Stimulated activated CD4-positive, alpha-beta T cell treated with anti-CD3 and anti-CD28 coated beads, Interleukin-2, amount 100 ng/mL, for 48 hours (primary cell): Measurements from ENCODE around the gene CLEC1A.
A peak's percentile ranks its signal among the peaks of the same experiment; 100 is the strongest.

Experiments
- DNase-seq, 2 donors: peaks; one replicate each; pipeline ENCODE4 v3.0.0-alpha.2; 2020

CLEC1A gene, protein sequence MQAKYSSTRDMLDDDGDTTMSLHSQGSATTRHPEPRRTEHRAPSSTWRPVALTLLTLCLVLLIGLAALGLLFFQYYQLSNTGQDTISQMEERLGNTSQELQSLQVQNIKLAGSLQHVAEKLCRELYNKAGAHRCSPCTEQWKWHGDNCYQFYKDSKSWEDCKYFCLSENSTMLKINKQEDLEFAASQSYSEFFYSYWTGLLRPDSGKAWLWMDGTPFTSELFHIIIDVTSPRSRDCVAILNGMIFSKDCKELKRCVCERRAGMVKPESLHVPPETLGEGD

DNA sequence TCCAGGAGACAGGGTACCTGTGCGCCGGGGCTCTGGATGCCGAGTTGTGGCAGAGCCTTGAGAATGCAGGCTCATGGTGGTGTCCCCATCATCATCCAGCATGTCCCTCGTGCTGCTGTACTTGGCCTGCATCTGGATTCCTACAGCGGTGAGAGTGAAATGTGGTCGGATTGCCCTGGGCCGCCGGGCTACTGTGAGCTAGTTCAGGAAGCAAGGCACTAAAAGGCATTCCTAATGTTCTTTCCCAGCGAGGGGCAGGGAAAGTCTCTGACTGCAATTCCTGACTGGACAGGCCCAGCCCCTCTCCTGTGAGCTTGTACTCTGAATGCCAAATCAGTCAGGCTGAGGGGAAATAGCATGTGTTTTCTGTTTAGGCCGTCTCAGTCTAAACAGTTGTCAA is at the start of gene CLEC1A:
CLEC1A (minus strand) TSS at position 195 of the 400 bp plus-strand sequence; CDS start at position 132, 63 bp downstream.
- no peak for DNase-seq

DNA sequence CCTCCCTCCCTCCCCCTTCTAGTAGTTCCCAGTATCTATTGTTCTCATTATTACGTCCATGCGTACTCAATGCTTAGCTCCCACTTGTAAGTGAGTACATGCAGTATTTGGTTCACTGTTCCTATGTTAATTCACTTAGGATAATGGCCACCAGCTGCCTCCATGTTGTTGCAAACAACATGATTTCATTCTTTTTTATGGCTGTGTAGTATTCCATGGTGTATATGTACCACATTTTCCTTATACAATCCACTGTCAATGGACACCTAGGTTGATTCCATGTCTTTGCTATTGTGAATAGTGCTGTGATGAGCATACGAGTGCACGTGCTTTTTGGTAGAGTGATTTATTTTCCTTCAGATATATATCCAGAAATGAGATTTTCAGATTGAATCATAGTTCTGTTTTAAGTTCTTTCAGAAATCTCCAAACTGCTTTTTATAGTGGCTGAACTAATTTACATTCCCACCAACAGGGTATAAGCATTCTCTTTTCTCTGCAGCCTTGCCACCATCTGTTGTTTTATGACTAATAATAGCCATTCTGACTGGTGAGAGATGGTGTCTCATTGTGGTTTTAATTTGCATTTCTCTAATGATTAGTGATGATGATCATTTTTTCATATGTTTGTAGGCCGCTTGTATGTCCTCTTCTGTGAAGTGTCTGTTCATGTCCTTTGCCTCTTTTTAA is 49.1 kb upstream of the CLEC1A start:
- no peak for DNase-seq

DNA sequence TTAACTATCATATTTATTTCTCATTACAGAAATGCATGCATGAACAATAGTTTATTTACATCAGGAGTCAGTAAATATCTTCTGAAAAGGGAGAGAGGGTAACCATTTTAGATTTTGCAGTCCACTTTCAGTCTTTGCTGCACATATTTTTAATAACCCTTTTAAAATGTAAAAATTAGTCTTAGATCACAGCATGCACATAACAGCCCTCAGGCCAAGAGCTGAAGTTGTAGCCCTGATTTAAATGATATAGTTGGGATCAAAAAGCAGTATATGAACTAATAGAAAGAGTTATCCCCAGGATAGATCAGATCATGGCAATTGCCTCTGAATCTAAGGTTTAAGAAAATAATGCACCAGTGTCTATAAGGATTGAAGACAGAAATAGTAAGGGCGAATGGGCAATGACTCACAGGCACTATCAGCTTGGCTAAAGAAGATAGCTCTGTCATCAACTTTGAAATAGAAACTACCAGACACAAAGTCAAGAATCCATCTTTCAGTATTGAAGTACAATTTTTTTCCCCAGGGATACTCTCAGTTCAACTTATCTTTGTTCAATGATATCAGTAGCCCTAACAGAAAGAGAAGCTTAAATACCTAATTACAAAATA is 44.3 kb upstream of the CLEC1A start:
- DNase-seq = no peak

DNA sequence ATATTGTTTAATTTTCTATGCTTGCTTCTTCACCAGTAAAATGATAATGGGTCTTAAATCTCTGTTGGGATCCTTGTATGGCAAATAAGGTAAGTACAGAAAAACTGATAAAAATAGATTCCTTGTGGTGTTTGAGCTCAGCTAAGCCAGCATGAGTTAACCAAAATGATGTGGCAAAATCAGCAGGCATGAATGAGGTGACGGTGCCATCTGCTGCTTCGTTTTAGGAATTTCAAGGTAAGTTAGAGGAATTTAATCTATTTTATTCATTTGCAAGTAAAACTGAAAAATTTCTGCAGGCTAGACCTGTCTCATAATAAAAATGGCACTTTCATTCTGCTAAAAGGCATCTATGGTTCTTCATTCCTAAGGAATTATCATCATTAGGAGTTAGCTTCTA is 41.2 kb upstream of the CLEC1A start:
- peak; percentile 15 to 26 for DNase-seq

DNA sequence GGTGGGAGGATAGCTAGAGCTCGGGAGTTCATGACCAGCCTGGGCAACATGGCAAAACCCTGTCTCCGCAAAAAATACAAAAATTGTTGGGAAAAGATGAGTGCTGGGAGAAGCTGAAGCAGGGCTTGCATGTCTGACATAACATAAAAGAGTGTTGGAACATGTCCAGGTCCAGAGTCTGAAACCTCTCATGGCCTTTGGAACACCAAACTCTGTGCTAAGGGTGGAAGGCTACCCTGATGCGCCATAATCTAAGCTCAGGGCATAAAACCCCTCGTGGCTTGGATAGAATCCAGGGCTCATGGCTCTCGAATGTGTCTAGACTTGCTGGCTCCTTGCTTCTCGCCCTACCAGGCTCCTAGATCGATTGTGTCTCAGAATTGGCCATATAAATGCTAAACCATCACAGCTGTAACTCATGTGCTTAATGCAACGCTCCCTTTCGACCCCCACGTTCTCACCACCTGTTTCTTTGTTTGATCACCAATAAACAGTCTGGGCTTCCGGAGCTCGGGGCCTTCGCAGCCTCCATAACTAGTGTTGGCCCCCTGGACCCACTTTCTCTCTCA is 37.9 kb upstream of the CLEC1A start:
- DNase-seq = no peak

DNA sequence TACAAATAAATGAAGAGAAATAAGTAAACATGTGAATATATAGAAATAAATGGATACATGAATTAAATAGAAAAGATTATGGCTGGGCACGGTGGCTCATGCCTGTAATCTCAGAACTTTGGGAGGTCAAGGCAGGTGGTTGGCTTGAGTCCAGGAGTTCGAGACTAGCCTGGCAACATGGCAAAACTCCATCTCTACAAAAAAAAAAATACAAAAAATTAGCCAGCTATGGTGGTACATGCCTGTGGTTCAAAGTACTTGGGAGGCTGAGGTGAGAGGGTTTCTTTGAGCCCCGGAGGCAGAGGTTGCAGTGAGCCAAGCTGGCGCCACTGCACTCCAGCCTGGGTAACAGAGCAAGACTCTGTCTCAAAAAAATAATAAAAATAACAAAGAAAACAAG is 36.3 kb upstream of the CLEC1A start:
- no peak for DNase-seq

DNA sequence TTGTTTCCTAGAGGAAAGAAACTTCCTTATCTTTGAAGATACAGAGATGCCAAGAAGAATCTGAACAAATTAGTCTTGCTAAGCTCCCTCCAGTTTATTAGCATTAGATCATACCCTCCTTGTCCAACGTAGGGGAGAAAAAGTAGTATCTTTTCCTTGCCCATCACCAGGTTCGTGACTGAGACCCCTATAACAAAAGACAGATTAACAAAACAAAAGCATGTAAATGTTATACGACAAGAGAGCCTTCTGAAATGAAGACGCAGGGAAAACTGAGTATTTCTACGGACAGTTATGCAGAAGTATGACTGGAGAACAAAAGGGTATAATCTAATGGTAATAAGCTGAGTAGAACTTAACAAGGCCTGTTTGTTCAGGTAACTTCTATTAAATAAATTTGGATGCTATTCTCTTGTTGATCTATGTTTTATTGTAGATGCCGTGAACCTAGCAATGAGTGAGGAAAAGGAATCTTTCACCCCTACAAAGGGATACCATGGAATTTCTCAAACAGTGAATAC is 34.1 kb upstream of the CLEC1A start:
- no peak for DNase-seq

DNA sequence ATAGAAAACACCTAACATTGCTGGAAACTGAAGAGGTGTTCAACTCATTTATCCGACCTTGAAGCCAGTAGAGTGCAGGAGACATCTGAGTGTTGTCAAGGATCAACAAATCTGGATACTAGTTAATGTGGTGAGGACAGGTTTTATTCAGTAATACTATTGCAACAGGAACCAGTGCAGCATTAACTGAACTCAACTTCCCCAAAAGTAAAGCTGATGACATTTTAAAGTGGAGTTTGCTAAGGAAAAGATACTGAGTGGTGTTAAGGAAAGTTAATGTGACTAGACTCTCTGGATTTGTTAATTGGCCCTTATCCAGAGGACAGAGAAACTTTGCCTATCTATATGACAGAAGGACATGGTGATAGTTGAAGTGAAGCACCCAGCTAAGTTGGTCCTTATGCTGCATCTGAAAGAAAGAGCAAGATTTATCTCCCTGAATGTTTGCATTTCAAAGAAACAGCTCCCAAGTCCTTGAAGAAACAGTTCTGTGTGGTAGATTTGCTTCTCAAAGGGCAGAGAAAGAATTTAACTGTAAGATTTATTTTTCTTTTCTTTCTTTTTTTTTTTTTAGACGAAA is 32.4 kb upstream of the CLEC1A start:
- DNase-seq = no peak

DNA sequence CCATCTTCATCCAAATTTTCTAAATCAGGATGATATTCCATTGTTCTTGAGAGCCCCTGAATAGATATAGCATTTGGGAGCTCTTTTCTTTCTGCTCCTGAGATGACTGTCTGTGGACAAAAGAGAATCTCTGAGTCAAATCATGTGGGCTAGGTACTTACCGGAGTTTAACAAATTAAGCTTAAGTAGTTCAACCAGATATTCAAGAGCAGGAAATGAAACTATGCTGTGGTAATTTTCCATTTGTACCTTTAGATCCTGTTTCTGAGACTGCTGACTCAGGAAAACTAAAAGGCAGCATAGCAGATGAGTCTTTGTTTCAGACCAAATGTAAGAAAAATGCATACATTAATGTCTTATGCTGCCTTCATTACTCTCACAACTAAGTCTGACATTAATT is 31.3 kb upstream of the CLEC1A start, which contains the start of gene CLEC7A:
CLEC7A (minus strand) TSS at position 158 of the 400 bp plus-strand sequence; CDS start at position 41, 117 bp downstream.
- no peak for DNase-seq

DNA sequence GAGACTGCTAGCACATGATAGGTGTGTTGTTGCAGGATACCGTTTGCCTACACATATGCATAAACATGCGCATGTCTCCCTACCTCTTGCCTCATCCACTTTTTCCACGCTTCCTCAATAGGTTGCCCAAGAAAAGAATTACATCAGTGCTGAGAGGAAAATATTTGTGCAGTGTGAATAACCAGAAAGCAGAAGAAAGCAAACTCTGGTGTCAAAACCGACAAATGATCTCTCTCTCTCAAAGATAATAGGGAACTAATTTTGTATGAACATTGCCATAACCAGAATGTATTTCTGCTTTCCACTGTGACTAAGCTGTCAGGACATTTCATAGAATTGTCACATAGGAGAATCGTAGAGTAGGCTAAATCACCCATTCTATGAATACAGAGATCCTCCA is 29.9 kb upstream of the CLEC1A start:
- DNase-seq = no peak

DNA sequence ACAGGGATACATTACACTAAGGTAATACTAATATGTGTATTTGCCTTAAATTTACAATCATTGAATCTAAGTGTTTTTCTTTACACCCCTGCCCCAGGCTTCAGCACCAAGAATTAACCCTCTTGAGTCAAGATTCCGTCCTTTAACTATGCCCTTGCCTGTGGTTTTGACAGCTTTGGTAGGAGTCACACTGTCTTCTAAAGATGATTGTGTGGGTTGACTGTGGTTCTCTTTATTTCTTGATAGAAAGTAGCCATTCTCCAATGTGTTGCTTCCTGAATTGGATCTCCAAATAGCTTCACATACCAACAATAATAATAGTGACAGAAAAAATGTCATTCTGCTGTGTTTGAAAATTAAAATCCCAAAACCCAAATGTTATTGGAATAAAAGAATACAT is 27.6 kb upstream of the CLEC1A start:
- DNase-seq = no peak

DNA sequence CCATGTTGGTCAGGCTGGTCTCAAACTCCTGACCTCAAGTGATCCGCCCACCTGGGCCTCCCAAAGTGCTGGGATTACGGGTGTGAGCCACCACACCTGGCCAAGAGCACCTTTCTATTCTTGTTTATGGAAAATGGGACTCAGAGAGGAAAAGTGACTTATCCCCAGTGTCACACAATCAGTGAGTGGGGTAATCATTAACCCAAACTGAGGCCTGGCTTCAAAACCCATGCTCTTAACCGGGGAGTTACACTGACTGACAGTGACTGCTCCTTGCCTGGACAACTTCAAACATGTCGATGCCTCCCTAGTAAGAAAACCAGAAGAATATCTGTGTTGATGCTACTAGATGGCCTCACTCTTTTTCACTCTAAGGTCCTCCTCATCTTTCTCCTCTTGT is 23.9 kb upstream of the CLEC1A start:
- no peak for DNase-seq

DNA sequence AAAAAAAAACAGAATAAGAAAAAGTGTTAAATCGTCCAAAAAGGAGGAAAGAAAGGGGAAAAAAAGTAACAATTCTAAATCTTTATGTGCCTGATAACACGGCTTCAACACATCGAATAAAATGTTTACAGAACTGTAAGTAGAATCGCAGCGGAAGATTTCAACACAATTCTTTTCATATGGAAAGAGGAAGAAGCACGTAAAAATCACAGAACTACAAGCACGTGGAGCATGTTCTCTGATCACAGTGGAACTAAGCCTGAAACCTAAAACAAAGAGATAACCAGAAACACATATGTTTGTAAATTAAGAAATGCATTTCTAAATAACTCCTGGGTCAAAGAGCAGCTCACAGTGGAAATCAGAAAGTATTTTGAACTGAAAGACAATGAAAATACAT is 22.5 kb upstream of the CLEC1A start:
- no peak for DNase-seq

DNA sequence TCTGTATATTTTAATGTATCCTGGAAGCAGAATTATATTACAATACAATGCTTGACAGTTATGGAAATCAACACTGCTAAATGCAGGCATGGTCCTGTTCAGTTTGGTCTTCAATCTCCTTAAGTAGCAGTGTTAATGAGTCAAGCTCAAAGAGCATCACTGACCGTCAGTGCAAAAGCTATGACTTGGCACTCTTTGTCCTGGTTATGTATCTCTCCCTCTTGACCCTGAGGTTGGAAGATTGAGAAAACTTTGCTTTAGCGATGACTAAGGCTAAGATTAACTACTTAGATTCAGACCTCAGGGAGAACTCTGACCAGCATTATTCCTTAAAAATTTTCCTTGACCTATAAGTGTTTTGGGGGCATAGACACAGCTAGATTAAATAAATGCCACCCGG is 20.3 kb upstream of the CLEC1A start:
- no peak for DNase-seq

DNA sequence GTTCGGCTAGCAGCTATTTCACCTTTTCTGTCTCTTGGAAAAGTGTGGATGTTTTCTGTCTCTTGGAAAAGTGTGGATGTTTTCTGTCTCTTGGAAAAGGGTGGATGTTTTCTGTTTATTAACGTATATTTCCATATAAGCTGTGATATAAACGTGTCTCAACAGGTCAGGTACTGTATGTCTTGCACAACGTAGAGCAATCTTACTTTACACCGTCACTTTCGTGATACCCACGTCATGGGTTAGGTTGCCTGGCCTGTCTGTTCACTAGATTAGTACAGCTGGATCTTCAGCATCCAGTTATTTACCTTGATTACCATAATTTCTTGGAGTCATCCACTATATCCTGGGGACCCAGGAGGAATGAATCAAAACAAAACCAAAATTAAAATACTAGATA is 17.1 kb upstream of the CLEC1A start:
- no peak for DNase-seq

DNA sequence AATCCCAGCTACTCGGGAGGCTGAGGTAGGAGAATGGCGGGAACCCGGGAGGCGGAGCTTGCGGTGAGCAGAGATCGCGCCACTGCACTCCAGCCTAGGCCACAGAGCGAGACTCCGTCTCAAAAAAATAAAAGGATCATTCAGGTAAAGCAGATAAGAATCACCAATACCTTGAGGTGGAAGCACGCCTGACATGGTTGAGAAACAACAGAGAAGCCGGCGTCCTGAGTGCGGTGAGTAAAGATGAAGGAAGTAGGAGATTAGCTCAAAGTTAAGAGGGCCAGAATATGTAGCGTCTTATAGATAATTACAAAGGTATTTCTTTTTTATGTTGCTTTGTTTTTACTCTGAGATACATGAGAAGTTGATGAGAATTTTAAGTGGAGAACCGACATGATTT is 16.5 kb upstream of the CLEC1A start:
- DNase-seq = no peak

DNA sequence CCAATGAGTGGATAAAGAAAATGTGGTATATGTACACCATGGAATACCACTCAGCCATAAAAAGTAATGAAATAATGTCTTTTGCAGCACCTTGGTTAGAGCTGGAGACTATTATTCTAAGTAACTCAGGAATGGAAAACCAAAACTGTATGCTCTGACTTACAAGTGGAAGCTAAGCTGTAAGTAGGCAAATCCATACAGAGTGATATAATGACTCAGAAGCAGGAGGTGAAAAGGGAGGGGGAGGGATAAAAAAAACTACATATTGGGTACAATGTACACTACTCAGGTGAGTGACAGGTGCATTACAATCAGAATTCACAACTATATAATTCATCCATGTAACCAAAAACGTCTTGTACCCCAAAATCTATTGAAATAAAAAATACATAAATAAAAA is 15.1 kb upstream of the CLEC1A start:
- no peak for DNase-seq

DNA sequence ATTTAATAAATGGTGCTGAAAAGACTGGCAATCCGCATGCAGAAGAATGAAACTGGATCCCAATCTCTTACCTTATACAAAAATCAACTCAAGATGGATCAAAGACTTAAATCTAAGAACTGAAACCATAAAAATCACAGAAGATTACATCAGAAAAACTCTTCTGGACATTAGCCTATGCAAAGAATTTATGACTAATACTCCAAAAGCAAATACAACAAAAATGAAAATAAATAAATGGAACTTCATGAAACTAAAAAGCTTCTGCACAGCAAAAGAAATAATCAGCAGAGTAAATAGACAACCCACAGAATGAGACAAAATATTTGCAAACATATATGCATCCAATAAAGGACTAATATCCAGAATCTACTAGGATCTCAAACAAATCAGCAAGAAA is 14.3 kb upstream of the CLEC1A start:
- no peak for DNase-seq

DNA sequence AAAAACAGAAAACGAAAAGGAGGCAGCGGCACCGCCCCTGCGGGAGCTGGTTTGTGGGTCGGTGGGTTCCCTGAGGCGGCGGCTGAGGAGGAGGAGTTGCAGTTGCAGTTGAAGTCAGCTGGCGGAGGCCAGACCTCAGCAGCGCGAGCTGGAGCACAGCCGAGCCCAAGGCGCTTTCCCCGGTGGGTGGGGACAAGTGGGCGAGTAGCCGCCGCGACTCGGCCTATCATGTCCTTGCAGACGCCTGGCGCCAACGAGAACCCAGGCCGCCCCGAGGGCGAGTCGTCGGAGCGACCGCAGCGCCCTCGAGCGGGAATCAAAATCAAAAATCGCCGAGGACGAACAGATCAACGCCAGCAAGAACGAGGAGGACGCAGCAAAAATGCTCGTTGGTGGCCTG is 12.7 kb upstream of the CLEC1A start:
- DNase-seq = no peak

DNA sequence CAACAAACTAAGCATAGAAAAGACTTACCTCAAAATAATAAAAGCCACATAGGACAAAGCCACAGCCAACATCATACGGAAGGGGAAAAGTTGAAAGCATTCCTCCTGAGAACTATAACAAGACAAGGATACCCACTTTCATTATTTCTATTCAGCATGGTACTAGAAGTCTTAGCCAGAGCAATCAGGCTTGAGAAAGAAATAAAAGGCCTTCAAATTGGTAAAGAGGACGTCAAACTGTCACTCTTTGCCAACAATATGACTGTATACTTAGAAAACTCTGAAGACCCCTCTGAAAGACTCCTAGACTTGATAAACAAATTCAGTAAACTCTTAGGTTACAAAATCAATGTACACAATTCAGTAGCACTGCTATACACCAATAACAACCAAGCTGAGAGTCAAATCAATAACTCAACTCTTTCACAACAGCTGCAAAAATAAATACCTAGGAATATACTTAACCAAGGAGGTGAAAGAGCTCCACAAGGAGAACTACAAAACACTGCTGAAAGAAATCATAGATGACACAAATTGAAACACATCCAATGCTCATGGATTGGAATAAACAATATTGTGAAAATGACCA is 11.6 kb upstream of the CLEC1A start:
- DNase-seq = no peak

DNA sequence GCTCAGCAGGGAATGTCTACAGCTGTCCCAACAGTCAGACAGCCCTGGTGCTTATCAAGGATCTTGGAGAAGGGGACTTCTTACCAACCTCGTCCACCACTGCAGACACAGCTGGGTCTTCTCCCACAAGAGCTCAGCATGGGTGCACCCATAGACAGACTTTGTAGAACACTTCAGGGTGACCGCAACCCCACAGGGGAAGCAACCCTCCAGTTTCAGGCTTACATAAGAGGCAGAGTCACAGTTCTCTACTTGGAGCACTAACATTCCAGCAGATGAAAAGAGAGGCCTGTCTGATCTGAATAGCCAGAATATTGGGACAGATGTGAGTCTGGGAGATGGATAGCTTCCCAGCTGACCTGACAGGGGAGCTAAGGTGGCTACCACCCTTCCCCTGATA is 3.5 kb upstream of the CLEC1A start:
- DNase-seq = no peak

DNA sequence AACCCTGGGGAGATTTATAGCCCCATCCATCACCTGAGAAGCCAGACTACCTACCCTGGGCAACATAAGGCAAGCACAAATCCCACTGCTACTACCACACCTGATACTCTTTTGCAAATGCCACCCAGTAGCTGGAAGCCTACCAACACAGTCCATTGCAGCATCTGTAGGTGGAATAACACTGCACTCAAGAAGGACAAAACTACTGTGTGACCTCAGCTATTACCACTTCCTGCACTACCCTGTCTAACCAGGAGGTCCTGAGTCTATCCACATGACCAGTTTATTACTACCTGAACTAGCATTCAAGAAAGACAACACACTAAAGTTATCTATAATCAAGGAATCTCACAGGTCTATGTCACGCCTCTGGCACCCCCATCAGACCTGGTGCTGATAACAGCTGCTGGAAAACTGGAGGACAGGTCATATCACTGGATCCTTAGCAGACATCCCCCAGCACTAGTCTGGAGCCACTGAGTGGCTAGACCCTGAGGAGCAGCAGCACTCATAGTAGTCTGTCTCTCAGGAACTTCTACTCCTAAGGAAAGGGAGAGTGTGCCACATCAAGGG is 2.9 kb upstream of the CLEC1A start:
- DNase-seq = no peak
